Bone marrow (tissue), 2 donors: ENCODE data around the gene AGPAT4.

Source experiments
- DNase-seq, 2 donors: peaks; one replicate each; lab custom pipeline; 2025; lab: John Stamatoyannopoulos, UW

The AGPAT4 gene

DNA sequence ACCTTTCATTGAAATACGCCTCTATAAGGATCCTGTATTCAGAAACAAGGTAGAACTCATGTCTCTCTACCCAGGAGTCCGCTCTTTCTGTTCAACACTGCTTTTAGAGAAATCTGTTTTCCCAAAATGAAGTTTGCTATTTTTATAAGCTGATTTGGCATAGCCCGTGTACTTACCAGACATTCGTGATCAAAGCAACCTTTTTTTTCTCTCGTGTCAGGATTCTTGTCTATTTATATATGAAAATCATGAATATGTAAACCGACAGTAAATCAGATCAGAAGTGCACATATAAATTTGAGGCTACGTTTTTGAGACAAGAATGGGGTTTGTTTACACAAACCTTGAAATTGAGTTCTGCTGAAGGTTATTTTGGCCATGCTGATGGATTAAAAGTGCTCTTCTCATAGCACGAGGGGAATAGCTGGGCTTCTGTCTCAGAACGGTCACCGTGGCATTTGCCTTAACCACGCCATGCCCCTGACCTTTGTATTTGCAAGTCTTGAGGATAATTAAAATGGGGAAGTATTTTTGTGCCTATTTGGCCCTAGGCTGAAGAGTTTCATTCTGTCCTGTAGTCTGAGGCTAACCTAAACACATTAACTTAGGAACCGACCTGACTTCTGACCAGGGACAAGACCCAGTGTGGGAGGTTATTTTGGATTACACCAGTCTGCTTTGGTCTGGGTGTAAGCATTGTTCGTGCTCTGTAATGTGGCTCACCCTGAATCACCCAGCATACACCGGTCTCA is 163.7 kb downstream of the AGPAT4 start:
- DNase-seq: no peak

DNA sequence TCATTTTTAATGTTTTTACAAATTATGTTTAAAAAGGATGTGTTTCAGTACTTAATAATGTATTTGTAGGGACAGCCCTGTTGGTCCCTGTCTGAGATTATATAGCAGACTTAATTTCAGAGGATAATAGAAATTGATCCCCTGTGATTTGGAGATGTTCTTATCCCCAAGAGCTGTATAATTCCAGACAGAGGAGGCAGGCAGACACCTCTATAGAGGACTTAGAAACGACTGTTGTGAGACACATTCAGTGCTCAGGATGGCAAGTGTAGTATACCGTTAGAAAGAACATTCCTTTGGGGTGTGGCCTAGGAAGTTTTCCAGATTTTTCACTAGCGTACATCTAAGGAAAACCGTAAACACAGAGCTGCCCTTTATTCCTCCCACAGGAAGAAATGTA is 164.5 kb downstream of the AGPAT4 start:
- no peak for DNase-seq

DNA sequence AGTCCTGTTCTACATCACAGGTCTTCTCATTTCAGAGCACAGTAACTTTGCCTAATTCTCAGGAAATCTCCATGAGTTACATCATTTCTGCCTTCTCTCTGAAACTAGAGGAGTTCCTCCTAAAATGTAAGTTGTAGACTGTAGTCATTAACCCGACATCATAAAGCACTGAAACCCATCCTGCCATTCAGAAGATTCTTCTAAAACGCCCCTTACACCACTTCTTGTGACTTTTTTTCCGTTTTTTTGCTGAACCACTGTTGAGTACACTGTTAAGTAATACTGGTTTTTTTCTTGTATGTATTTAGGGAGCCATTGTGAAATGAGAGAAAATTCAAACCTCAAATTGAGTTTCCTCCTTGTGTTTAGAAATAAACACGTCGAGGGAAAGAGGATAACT is 164.9 kb downstream of the AGPAT4 start:
- DNase-seq: no peak

DNA sequence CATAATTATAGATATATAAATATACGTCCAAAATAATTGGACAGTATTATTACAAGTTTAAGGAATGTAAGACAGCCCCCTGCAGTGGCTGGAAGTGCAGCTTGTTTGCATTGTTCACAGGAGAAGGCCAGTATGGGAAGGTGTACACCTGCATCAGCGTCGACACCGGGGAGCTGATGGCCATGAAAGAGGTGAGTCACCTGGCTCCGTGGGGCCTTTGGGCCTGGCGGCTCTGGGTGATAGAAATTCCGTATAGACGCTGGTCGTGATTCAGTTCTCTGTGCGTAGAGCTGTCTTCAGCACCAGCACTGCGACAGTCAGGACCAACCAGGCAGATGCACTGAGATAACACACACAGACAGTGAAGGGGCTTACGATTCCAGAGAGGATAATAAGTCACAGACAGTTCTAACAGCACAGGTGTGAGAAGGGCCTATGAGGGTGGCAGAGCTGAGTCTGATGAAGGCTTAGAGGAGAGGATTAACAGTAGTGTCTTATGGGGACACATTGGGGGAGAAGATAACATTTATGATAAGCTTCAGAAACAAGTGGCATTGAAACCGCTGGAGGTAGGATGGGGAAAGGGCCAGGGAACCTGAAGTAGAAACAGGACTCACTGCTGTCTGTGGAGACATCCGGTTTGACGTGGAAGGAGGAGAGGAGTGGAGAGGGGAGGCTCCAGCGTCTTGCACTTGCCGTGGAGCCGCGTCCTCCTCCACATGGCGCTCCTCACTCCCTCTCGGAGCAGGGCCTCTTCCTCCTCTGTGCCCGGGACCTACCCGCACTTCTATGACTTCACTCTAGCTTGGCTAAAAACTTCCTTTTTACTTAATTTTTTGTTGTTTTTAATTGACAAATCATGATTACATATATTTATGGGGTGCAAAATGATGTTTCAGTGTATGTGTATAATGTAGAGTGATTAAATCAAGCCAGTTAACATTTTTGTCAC is 165.8 kb downstream of the AGPAT4 start:
- DNase-seq: no peak

DNA sequence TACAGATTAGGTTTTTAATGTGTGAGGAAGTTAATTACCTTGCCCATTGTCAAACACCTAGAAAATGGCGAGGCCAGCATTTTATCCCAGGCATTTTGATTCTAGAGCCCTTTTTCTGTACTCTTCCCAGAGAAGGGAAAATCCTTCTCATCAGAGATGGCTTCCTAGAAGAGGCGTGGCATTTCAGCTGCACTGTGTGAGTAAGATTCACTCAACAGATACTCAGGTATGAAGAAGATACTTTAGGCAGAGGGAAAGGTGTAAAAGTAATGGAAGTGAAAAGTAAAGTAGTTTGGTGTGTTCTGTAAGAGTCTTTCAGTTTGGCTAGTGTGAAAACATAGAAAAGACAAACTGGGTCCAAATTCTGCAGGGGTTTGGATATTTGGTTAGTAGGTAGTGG is 168.5 kb downstream of the AGPAT4 start:
- DNase-seq: no peak

DNA sequence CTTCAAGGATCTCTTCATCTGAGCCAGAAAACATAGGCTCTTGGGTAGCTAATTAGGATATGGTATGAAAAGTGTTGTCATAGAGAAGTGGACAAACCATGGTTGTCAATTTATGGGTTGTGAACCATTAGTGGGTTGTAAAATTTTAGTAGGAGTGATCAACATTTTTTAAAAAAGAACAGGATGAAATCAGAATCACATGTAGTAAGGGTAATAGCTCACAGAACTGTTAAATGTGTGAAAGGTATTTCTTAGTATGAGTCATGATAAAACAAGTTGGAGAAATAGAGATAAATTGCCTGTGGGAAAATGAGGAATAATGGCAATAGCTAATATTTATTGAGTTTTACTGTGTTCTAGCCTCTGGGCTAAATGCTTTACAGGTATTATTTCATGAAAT is 168.9 kb downstream of the AGPAT4 start:
- no peak for DNase-seq

DNA sequence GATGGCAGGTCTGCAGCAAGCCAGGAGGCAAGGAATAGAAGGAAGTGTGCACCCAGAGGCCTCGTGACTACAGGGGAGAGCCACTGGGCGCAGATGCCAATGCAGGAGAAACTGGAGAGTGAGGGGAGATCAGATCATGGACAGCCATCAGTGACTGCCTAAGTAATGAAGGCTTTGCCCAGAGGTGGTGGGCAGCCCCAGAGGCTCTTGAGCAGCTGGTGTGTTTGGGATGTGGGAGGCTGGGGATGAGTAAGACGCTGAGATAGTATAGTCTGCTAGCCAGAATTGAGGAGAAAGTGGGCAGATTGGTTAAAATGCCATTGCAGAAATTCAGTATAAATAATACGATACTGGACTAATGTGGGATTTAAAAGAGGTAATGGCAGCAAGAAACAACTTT is 170.4 kb downstream of the AGPAT4 start:
- no peak for DNase-seq

DNA sequence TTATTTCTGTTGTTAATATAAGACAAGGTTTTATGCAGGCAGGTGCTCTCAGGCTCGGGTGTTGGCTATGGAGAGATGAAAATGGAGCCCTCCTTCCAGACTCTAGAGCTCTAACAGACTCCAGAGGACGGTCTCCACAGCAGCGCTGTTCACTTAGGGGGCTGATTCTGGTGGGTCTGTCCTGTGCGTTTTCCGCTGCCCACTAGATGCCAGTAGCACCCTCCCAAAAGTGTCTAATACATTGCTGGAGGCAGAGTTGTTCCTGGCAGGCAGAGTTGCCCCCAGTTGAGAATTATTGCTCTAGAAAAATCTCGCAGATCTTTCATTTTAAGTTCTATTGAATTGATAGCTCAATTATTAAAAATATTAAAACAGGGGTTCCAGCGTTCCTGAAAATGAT is 172.3 kb downstream of the AGPAT4 start:
- no peak for DNase-seq

DNA sequence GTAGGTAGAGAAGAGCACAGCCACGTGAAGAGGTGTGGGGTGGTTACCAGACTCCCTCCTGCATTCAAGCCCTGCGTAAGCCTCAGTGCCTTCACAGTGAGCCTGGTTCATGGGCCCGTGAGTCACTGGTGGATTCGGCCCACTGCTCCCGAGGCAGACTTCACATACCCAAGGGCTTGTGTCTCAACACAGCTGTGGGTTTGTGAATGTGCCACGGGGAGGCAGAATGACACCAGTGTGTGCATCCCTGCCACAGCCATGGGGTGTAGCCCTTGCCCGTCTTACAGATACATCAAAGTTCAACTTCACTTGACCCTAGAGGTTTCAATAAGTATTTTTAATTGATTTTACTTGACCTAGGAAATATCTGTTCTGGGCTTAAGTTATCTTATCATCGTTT is 173.8 kb downstream of the AGPAT4 start:
- DNase-seq: no peak

DNA sequence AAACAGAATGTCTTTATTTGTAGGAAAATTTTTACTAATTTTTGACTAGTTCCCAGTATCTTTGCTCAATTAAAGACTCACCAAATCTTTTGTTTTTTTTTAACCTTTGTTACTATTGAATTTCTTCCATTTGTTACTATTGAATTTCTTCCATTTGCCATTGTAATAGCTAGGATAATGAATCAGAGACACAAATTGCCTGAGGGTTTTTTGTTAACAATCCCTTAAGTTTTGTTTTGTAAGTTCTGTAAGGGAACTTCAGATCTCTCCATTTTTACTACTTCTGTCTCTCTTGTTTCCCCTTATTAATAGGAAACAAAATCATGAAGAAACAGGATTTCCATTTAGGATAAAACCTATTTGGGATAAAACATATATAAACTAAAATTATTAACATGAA is 177.9 kb downstream of the AGPAT4 start:
- no peak for DNase-seq

DNA sequence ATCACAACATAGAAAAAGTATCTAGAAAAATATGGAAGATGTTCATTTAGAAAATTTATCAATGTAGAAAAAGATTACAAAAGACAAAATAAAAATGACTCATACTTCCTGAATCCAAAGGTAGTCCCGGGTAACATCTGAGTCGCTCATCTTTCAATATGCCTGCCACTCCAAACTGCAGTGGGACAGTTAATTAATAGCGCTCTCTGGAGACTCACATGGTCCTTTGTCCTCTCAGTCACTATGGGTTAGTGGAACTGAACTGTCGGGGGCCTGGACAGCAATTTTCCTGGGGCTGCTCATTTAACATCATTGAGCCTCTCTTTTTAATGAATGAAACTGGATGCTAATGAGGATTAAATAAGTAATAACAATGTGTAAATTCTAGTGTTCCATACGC is 178.9 kb downstream of the AGPAT4 start:
- no peak for DNase-seq

DNA sequence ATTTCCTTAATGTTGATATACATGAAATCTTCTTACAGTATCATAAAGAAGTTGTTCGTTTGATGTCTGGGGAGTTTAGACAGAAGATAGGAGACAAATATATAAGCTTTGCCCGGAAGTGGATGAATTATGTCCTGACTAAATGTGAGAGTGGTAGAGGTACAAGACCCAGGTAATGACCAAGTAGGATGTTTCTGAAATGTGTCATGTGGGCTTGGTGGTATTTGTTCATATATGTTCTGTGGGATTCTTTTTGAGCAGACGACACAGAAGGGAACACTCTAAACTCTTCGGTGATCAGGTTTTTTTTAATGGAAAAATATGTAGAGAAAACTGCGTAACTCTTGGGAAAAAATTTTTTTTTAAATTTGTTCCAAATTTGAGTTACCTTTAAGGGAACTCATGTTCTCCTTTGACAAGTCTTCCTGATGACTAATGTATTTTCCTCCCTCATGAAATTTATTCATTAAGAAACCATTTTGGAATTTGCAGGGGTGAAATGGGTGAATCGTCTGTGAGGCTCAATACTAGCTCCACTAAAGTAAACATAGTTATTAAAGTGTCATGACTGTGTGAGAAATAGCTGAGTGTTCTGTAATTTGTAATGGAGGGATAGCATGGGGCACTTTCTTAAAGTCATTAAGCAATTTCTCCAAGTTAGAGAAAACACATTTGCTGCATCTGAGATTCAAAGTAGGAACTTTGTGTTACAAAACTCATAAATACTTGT is 181.7 kb downstream of the AGPAT4 start:
- DNase-seq: no peak

DNA sequence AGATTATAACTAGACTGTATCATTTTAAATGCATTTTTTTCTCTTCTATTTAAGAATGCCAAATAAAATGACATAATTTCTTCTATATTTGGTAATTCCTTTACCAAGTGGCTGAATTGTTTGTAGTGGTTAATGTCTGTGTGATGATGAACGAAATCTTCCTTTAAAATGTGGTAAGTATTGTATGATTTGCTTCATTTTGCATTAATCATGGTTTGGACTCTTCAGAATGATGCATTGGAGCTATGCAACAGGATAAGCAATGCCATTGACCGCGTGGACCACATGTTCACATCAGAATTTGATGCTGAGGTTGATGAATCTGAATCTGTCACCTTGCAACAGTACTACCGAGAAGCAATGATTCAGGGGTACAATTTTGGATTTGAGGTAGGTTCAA is 182.7 kb downstream of the AGPAT4 start:
- no peak for DNase-seq

DNA sequence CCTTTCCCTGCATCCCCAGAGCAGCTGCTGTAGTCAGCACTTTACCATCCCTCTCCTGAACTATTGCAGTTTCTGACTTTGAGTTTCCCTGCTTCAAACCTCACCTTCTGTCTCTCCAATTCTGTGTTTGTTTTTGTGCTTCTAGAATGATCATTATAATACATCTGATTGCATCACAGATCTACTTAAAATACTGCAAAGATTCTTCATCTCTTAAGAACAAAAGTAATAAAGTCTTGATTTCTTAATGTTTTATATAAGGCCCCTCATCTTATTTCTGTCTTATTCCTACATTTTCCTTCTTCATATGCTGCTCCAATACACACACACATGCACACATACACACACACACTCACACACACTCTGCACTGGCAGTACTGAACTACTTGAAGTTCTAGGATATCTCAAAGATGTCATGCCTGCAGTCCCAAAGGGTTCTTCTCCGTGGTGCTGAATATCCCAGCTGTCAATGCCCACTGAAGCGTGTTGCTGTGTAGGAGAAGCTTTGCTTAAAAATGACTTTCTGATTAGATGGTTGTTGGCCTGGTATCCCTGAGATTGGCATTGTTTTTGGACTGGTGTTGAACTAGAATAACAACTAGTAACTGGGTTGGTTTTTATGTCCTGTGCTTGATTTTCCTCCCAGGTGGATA is 185.1 kb downstream of the AGPAT4 start:
- DNase-seq: no peak

DNA sequence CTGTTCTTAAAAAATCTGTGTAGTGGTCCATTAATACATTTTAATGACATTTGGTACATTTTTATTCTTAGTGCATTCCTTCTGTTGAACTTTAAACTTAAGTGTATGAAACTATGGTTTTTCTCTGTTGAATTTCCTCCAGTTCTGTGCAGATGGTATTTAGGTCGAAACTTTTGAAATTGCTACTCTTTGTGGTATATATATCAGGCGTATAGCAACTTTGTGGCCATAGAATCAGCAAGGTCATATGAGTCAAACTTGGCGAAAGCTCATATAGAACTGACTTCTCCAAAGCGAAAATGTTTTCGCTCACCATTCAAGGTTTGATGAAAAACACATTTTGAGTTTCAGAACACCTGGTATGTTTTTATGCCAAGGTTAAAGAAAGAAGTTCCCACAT is 188.6 kb downstream of the AGPAT4 start:
- no peak for DNase-seq

DNA sequence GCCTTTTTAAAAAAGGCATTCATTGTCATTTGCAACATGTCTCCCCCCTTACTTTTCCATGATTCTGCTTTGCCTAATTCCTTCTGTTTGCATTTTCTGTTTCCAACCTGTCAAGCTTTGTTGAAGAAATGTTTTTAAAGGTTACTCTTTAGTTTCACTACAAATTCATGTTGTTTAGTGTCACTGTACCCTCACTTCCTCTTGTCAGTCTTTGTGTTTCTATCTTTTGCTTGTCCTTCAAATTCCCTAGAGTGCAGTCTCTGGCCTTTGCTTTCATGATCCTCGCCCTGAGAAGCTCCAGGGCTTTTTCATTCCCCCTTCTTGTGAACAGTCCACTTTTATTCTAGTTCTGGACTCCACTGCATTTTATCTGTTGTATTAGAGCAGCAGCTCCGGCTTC is 191.6 kb downstream of the AGPAT4 start:
- DNase-seq: no peak

DNA sequence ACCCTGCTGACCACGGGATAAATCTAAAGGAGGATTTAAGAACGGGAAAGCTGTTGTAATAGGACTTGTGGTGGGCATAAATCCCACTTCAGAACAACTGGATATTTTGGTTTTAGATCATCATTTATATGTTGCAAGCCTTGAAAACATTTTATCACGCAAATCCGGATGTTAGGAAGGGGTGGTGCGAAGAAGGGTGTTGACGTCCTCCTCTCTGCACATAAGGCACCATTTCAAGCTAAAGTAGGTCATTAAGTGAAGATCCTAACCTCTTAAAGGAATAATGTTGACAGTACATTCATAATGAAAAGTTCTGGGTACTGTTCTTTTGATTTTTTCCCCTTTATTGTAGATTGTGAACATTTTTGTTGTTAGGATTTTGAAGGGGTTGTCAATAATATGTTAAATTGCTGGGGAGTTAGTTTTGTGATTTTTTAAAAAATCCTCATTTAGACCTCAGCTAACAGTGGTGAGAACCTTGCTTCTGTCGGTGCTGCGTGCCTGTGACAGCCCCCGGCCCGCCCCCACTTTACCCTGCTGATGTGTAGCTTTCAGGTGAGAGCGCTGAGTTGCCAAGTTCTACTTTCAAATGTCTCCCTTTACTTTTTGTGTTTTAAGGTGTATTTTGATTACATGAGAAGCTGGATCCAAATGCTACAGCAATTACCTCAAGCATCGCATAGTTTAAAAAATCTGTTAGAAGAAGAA is 193.4 kb downstream of the AGPAT4 start:
- DNase-seq: no peak
